NT2/D1 (cell line): Measurements from ENCODE around the gene CRELD2.

Experiments
- DNase-seq: peaks from one replicate; pipeline ENCODE4 v3.0.0-alpha.2; 2011; ENCODE audit warnings: low read depth, low spot score
- H3K27me3 ChIP-seq: 2 replicates; pipeline ENCODE4 v1.6.0; 2011; ENCODE audit warnings: mild to moderate bottlenecking; ENCODE audit not compliant: insufficient read length, insufficient read depth
- H3K36me3 ChIP-seq: 2 replicates; pipeline ENCODE4 v1.6.1; 2011; ENCODE audit warnings: mild to moderate bottlenecking, low read length, mixed read lengths; ENCODE audit not compliant: insufficient read depth, insufficient read length
- H3K4me1 ChIP-seq: 2 replicates; pipeline ENCODE4 v1.5.1; 2011; ENCODE audit not compliant: insufficient read depth, insufficient read length
- H3K4me3 ChIP-seq: 2 replicates; pipeline ENCODE4 v1.5.1; 2011; ENCODE audit warnings: low read depth; ENCODE audit not compliant: insufficient read length
- H3K9ac ChIP-seq: 2 replicates; pipeline ENCODE4 v1.6.0; 2011; ENCODE audit warnings: low read depth; ENCODE audit not compliant: insufficient read length
- H3K9me3 ChIP-seq: 2 replicates; pipeline ENCODE4 v1.5.1; 2011; ENCODE audit warnings: mild to moderate bottlenecking, low read length; ENCODE audit not compliant: insufficient read depth
- SUZ12 ChIP-seq: IDR thresholded peaks from 2 replicates; pipeline ENCODE4 v1.6.1; 2011; ENCODE audit not compliant: insufficient read length, insufficient read depth; ENCODE audit errors: extremely low read depth
- YY1 ChIP-seq: IDR thresholded peaks from 2 replicates; pipeline ENCODE4 v1.6.1; 2011; ENCODE audit not compliant: insufficient read length, insufficient read depth
- ZNF274 ChIP-seq: IDR thresholded peaks from 2 replicates; pipeline ENCODE4 v1.6.1; 2011; ENCODE audit warnings: mild to moderate bottlenecking, low read depth, low read length

The CRELD2 gene

DNA sequence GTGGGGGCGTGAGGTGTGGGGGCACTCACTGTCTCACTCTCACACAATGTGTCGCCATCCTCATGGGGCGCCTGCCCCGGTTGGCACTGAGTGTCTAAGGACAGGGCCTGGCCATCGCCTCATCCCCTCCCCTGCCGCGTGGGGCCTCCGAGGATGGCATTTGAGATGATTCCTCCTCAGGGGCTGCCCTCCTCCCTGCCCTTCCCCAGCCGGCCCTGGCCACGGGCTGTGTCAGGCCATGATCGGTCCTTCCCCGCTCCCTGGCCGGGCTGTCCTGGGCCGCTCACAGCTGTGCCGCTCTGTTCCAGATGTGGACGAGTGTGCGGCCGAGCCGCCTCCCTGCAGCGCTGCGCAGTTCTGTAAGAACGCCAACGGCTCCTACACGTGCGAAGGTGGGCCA lies 4.5 kb downstream of the CRELD2 start:
- no peak for DNase-seq
- TF ChIP-seq YY1: no peak
- no peak for TF ChIP-seq SUZ12
- no peak for TF ChIP-seq ZNF274
- no peaks in the 10 kb centered on the region for H3K9me3 ChIP-seq
- H3K36me3 ChIP-seq: peaks cover 43% of the 10 kb centered on the region
- peak overlapping the region; percentile 21 for H3K9ac ChIP-seq
- peaks cover 9% of the 10 kb centered on the region for H3K4me1 ChIP-seq
- no peaks in the 10 kb centered on the region for H3K27me3 ChIP-seq
- no peak overlapping the region for H3K4me3 ChIP-seq

DNA sequence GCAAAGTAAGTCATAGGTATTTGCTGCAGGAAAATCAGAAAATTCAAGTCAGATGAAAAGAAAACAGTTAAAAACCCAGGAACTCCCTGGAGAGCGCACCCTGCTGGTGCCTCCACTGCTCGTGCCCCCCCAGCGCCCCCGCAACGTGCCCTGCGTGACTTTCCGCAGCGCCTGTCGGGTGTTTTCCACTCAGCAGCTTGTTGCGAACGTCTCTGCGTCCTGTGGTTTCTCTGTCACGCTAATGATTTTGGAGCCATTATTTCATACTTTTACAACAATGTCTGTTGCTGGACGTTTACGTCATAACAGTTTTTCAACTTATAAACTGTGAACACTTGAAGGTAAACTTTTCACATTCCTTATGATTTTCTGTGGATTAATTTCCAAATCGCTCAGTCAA lies 5.0 kb downstream of the CRELD2 start:
- peak overlapping the region; percentile 21 for H3K9ac ChIP-seq
- peaks cover 43% of the 10 kb centered on the region for H3K36me3 ChIP-seq
- H3K27me3 ChIP-seq: no peaks in the 10 kb centered on the region

GRCh38 chr22:49924113-49924833 lies 5.8 kb downstream of the CRELD2 start:
- Histone ChIP-seq H3K4me3 (no peak overlapping the region), H3K9ac (no peak overlapping the region), H3K27me3 (no peaks in the 10 kb centered on the region), H3K36me3 (peaks cover 43% of the 10 kb centered on the region), H3K9me3 (no peaks in the 10 kb centered on the region), H3K4me1 (peaks cover 5% of the 10 kb centered on the region)
- DNase-seq: no peak
- TF ChIP-seq YY1 (no peak), ZNF274 (no peak), SUZ12 (no peak)

More for the DNA sequence above, 5.0 kb downstream of the CRELD2 start:
- TF ChIP-seq ZNF274 (no peak), SUZ12 (no peak), YY1 (no peak)
- Histone ChIP-seq H3K4me3 (no peak overlapping the region), H3K4me1 (peaks cover 9% of the 10 kb centered on the region), H3K9me3 (no peaks in the 10 kb centered on the region)
- DNase-seq: no peak

DNA sequence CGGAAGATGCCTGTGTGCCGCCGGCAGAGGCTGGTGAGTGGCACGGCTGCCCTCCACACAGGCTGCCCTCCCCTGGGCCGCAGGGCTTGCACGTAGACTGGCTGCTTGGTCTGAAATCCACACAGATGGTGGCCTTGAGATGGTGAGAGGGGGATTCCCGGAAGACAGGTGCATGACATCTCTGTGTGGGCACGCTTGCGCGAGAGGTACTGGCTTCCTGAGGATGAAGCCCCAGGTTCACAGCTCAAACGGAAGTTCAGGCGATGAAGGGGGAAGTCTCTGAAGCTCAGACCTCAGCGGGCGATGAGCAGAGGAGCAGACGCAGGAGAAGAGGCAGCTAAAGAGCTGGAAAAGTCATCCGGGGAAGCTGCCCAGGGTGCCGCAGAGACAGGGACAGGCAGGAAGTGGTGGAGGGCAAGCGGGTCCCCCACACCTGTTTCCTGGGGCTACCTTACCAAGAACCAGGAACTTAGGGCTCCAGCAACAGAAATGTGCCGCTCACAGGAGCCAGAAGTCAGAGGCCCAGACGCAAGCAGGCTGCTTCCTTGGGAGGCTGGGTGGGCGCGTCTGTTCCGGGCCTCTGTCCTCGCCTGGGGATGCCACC lies 7.2 kb downstream of the CRELD2 start:
- peaks cover 12% of the 10 kb centered on the region for H3K4me1 ChIP-seq
- peaks cover 34% of the 10 kb centered on the region for H3K36me3 ChIP-seq
- no peaks in the 10 kb centered on the region for H3K9me3 ChIP-seq
- H3K9ac ChIP-seq: no peak overlapping the region
- peaks cover 11% of the 10 kb centered on the region for H3K27me3 ChIP-seq
- no peak for TF ChIP-seq ZNF274
- no peak for TF ChIP-seq YY1
- TF ChIP-seq SUZ12: no peak
- DNase-seq: no peak
- no peak overlapping the region for H3K4me3 ChIP-seq

- peaks cover 21% of the 10 kb centered on the region for H3K36me3 ChIP-seq
- no peaks in the 10 kb centered on the region for H3K9me3 ChIP-seq
- TF ChIP-seq YY1 (no peak), SUZ12 (no peak), ZNF274 (no peak)
- H3K27me3 ChIP-seq: peaks cover 13% of the 10 kb centered on the region
- no peak overlapping the region for H3K4me3 ChIP-seq
- peaks cover 14% of the 10 kb centered on the region for H3K4me1 ChIP-seq
- no peak overlapping the region for H3K9ac ChIP-seq
- DNase-seq: no peak
Measured at GRCh38 chr22:49926916-49927315, 8.5 kb downstream of the CRELD2 start.

DNA sequence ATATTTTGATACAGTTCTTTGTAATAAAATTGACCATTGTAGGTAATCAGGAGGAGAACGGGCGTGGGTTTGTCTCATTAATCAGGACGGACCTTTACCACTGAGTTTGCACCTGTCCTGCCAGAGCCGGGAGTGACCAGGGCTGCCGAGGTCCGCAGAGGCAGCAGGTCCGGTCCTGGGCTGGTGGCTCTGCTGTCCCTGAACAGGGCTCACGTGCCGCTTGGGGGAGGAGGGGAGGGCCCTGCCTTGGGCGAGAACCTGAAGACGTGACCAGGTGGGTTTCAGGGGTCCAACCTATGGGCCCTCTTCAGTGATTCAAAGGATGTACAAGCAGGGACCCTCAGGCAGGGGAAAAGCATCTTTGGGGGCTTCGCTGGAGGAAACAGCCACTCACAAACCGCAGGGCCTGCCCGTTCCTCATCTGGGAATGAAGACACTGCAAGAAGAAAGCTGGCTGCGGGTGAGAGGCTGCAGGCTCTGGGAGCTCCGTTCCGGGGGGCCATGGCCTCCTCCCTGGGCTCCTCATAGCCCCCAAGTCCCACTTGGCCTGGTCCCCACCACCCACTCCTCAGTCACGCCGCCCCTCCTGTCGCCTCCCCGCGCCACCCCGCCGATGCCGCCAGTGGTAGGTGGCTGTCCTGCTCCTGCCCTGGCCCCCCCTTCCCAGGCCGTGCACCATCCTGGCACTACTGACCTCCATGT lies 9.2 kb downstream of the CRELD2 start:
- Histone ChIP-seq H3K9ac (no peak overlapping the region), H3K36me3 (peaks cover 19% of the 10 kb centered on the region), H3K9me3 (no peaks in the 10 kb centered on the region), H3K4me3 (no peak overlapping the region), H3K27me3 (peaks cover 13% of the 10 kb centered on the region), H3K4me1 (peaks cover 14% of the 10 kb centered on the region)
- TF ChIP-seq SUZ12 (no peak), YY1 (no peak), ZNF274 (no peak)
- no peak for DNase-seq

DNA sequence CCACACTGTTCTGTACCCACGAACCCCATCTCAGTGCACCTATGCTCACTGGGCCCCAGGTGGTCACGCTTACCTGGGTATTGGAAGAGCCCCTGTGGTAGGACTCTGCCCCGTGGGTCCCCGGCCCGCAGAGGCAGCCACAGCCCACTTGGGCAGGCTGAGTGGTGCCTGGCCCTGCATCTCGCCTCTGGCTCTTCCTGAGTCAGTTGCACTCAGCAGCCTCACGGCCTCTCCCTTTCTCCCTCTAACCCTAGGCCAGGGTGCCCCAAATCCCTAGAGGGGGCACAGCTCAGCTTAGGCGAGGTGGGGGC lies 9.7 kb downstream of the CRELD2 start:
- DNase-seq: no peak
- no peak overlapping the region for H3K9ac ChIP-seq
- H3K9me3 ChIP-seq: no peaks in the 10 kb centered on the region
- no peak overlapping the region for H3K4me3 ChIP-seq
- TF ChIP-seq SUZ12 (no peak), ZNF274 (no peak), YY1 (no peak)
- H3K4me1 ChIP-seq: peaks cover 10% of the 10 kb centered on the region
- H3K36me3 ChIP-seq: peaks cover 19% of the 10 kb centered on the region
- peaks cover 13% of the 10 kb centered on the region for H3K27me3 ChIP-seq
